Erythroblast (primary cell): Measurements from ENCODE around the gene ZNF544.
"Not testable (repeated sequence)": the region's sequence is repeated elsewhere in the genome, so short reads cannot be mapped to it uniquely, and the experiment has no call there.

Experiments used
- DNase-seq, 2 experiments: peaks; one replicate each; lab custom pipeline; 2025; lab: John Stamatoyannopoulos, UW
- GATA1 ChIP-seq: IDR thresholded peaks from 2 replicates; pipeline ENCODE4 v1.6.1; 2011; ENCODE audit warnings: low read depth, mild to moderate bottlenecking, control low read depth, low read length, moderate library complexity
- POLR2A ChIP-seq: IDR thresholded peaks from 2 replicates; pipeline ENCODE4 v1.6.1; 2011; ENCODE audit warnings: mild to moderate bottlenecking, low read length

The ZNF544 gene

GRCh38 chr19:58217607-58218391, 10.9 kb upstream of the ZNF544 start:
- no peak for DNase-seq
- TF ChIP-seq GATA1: no peak
- no peak for TF ChIP-seq POLR2A

DNA sequence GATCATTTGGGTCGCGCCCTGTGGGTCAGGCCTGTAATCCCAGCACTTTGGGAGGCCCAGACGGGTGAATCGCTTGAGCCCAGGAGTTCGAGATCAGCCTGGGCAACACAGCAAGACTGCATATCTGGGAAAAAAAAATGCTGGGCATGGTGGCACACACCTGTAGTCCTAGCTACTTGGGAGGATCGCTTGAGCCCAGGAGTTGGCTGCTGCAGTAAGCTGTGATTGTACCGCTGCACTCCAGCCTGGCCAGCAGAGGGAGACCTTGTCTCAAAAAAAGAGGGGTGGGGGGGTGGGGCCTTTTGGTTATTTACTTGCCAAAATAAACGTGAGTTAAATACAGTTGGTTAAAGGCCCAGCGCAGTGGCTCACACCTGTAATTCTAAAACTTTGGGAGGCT, 9.8 kb upstream of the ZNF544 start:
- DNase-seq: peak; percentile 69 to 71
- no peak for TF ChIP-seq GATA1
- no peak for TF ChIP-seq POLR2A

GRCh38 chr19:58227964-58228584, 640 bp upstream of the ZNF544 start:
- peak in 1 of 2 experiments; percentile 40 for DNase-seq

DNA sequence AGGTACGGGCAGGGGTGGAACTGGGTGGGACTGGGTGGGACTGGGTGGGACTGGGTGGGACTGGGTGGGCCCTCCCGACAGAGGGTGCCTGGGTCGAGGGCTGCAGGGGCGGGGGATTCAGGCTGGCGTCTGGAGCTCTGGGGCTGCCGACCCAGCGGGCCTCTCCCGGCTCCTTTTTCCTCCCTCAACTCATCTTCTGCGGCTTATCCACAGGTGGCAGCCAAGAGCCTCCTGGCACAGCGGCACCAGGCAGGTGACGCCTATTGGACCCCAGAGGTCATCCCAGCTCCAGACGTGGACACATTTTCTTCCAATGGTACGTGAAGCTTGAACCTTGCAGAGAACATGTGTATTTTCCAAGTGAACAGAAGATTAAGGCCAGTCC, 533 bp downstream of the ZNF544 start:
- DNase-seq: peak; percentile 54 to 58
- TF ChIP-seq GATA1 (no peak), POLR2A (no peak)

More at GRCh38 chr19:58227964-58228584, 640 bp upstream of the ZNF544 start:
- TF ChIP-seq POLR2A (no peak), GATA1 (no peak)

- TF ChIP-seq POLR2A (no peak), GATA1 (no peak)
These were observed 8.6 kb downstream of the ZNF544 start for GRCh38 chr19:58237324-58237723.

GRCh38 chr19:58243351-58243750, 14.6 kb downstream of the ZNF544 start:
- DNase-seq: no peak
- TF ChIP-seq GATA1 (no peak), POLR2A (no peak)

More at GRCh38 chr19:58237324-58237723, 8.6 kb downstream of the ZNF544 start:
- DNase-seq: no peak

DNA sequence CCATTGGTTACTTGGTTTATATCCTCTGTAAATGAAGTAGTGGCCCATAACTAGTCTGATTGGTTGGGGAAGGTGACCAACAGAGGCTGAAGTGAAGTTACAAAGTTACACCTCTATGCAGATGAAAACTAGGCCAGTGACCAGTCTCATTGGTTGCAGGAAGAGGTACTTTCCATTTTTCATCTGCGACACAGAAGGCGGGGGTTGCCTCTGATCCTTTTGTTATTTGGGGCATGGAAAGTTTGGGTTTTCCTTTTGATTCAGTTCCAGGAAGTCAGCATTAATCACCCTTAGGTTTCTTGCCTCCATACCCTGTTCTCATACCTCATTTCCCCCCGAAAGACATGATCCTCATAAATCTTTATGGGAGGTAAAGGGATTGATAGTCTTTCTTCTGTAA, 20.2 kb downstream of the ZNF544 start:
- no peak for TF ChIP-seq POLR2A
- no peak for TF ChIP-seq GATA1
- DNase-seq: no peak

DNA sequence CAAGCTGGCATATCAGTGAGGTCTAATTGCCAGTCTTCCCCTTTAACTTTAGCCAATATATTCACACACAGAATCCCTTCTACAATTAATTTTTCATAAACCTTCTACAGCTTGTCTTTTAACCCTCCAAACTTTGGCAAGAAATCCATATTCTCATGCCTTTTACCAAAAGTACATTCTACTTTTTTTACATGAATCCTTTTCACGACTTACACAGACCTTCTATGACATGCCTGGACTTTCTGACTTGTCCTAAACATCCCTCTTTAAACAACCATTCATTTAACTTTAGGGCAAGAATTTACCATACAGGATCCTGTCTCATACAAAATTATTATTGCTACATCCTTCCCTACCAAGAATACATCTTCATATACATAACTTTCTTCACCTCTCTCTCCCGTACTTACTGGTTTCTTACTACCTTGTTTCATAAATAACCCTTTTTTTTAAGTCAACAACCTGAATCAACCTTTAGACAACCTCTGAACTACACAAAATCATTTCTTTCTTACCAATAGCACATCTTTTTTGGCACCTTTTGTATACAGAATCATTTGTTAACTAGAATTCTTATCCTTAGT, 23.5 kb downstream of the ZNF544 start:
- TF ChIP-seq POLR2A: no peak
- TF ChIP-seq GATA1: no peak
- peak; percentile 40 to 61 for DNase-seq

GRCh38 chr19:58258259-58258658, 29.5 kb downstream of the ZNF544 start:
- not testable (repeated sequence) for DNase-seq

- peak in 1 of 2 experiments; percentile 39 for DNase-seq
- TF ChIP-seq POLR2A: no peak
- TF ChIP-seq GATA1: no peak
These were observed 32.9 kb downstream of the ZNF544 start for GRCh38 chr19:58261600-58261967.

DNA sequence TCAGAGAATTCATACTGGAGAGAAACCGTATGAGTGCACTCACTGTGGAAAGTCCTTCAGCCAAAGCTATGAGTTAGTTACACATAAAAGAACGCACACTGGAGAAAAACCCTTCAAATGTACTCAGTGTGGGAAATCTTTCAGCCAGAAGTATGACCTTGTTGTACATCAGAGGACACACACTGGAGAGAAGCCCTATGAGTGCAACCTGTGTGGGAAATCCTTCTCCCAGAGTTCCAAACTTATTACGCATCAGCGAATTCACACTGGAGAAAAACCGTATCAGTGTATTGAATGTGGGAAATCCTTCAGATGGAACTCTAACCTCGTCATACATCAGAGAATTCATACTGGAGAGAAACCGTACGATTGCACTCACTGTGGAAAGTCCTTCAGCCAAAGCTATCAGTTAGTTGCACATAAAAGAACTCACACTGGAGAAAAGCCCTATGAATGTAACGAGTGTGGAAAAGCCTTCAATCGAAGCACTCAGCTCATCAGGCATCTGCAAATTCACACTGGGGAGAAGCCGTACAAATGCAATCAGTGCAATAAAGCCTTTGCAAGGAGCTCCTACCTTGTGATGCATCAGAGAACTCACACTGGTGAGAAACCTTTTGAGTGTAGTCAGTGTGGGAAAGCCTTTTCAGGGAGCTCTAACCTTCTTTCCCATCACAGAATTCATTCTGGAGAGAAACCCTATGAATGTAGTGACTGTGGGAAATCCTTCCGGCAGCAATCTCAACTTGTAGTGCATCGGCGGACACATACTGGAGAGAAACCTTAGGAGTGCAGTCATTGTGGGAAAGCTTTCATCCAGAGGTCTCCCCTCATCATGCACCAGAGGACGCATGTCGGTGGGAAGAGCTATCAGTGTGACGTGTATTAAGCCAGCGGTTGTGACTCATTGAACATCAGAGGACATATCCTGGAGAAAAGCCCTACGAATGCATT, 33.5 kb downstream of the ZNF544 start:
- TF ChIP-seq GATA1 (no peak), POLR2A (no peak)

GRCh38 chr19:58262922-58263296, 34.2 kb downstream of the ZNF544 start:
- no peak for DNase-seq
- TF ChIP-seq GATA1 (no peak), POLR2A (no peak)

More for the DNA sequence above, 33.5 kb downstream of the ZNF544 start:
- DNase-seq: peak; percentile 41 to 49

- DNase-seq: no peak
- TF ChIP-seq GATA1 (no peak), POLR2A (no peak)
These were observed 36.4 kb downstream of the ZNF544 start for GRCh38 chr19:58265100-58265499.
